H1 (cell line): ENCODE results near the gene YWHAE. TPM values are rescaled to one million over a fixed set of nuclear protein-coding genes. Genes with fewer than 3 reads are reported as not detected.

ENCODE experiments used
- CEBPB ChIP-seq: IDR thresholded peaks from 2 replicates; pipeline ENCODE4 v1.6.1; 2012; ENCODE audit warnings: low read depth, low read length
- EP300 ChIP-seq, 2 experiments: IDR thresholded peaks; 1 replicate in 1 of 2; 2 replicates in 1 of 2; pipeline ENCODE4 v1.6.1; 2011 to 2012; ENCODE audit warnings: low read depth in 2 of 2, low read length in 2 of 2, mild to moderate bottlenecking in 2 of 2, borderline replicate concordance in 1 of 2, inconsistent platforms in 1 of 2, moderate library complexity in 1 of 2
- EZH2 ChIP-seq: fragments of 200-600 bp; sonication (generic); IDR thresholded peaks from 2 replicates; pipeline ENCODE4 v1.7.1; 2012; ENCODE audit warnings: low read depth, mild to moderate bottlenecking, moderate library complexity, low read length, inconsistent platforms; ENCODE audit not compliant: severe bottlenecking
- HDAC2 ChIP-seq, 2 experiments: fragments of 300-600 bp in 1 of 2; sonication (generic) in 1 of 2; IDR thresholded peaks; 2 replicates each; pipeline ENCODE4 v1.6.1; 2011 to 2012; ENCODE audit warnings: low read depth in 2 of 2, low read length in 2 of 2, mild to moderate bottlenecking in 2 of 2, moderate library complexity in 2 of 2, borderline replicate concordance in 1 of 2, inconsistent platforms in 1 of 2
- KDM5A ChIP-seq: fragments of 200-600 bp; IDR thresholded peaks from 2 replicates; pipeline ENCODE4 v1.7.1; 2012; ENCODE audit warnings: mild to moderate bottlenecking, low read length, inconsistent platforms, mixed read lengths
- RAD21 ChIP-seq, 2 experiments: IDR thresholded peaks in 1 of 2; conservative IDR thresholded peaks in 1 of 2; 2 replicates each; pipeline ENCODE4 v1.6.1; 2011; ENCODE audit warnings: low read depth in 2 of 2, low read length in 2 of 2, improper control_type of control experiment in 1 of 2, inconsistent platforms in 1 of 2, mild to moderate bottlenecking in 1 of 2, moderate library complexity in 1 of 2
- TBP ChIP-seq: IDR thresholded peaks from 2 replicates; pipeline ENCODE4 v1.6.1; 2011; ENCODE audit warnings: low read depth, low read length, improper control_type of control experiment
- polyA plus RNA-seq, 7 experiments: library from polyadenylated mRNA; depleted of rRNA in 3 of 7; stranded (reverse) in 5 of 7; unstranded in 2 of 7; fragments of >200 nt in 5 of 7; fragments of 200-250 nt in 2 of 7; gene quantifications; 1 replicate in 5 of 7; 2 replicates in 1 of 7; 4 replicates in 1 of 7; pipeline versions ENCODE4 v1.2.1 to v1.2.3, GENCODE V29; 2011 to 2013; ENCODE audit warnings: missing spikeins in 2 of 7, mixed read lengths in 2 of 7
- total RNA-seq: library from RNA; stranded (reverse); fragmentation: NEBNext Ultra II Directional; extraction: Animal tissue kit (Norgen Biotek cat#: 25700); gene quantifications from 2 replicates; pipeline ENCODE4 v1.2.1, GENCODE V29; 2021
- TF ChIP-seq, protein P1 (sequence below), 3 experiments: IDR thresholded peaks; 1 replicate in 2 of 3; 2 replicates in 1 of 3; pipeline versions ENCODE4 v1.5.1 to v1.6.1; 2011; ENCODE audit warnings: low read length in 3 of 3, mild to moderate bottlenecking in 3 of 3, inconsistent platforms in 2 of 3, low read depth in 1 of 3, moderate library complexity in 1 of 3; ENCODE audit not compliant: insufficient read depth in 1 of 3; ENCODE audit errors: control extremely low read depth in 1 of 3

The YWHAE gene
- total and polyA plus RNA-seq, 2 of the 8 experiments (the other 6 are each of a cell fraction or from before 2014, with no cell fraction given): 559 to 1,186 TPM

DNA sequence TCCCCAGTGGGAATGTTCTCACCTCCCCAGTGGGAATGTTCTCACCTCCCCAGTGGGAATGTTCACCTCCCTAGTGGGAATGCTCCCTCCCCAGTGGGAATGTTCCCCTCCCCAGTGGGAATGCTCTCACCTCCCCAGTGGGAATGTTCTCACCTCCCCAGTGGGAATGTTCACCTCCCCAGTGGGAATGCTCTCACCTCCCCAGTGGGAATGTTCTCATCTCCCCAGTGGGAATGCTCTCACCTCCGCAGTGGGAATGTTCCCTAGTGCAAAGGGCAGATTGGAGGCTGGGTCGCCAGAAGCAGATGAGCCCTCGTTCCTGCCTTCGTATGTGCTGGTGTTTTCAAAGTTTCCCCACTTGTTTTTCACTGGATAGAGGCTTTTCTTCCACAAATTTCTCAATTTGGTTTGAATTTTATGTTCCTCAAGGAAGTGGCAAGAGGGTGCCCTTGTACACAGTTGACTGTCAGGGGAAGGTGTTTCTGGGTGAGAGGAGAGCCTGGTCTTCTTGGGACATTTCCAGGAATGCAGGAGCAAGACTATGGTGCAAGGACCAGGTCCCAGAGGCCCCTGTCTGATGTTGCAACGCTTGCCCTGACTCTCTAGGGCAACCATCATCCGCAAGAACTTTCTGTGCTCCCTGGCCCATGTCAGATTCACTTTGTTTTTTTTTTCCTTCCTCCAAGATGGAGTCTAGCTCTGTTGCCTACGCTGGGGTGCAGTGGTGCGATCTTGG, 86.6 kb downstream of the YWHAE start (continued):
- no peak for TF ChIP-seq CEBPB
- no peak for TF ChIP-seq HDAC2 (IDR thresholded peaks at IDR 0.05; ENCODE audit: borderline replicate concordance in 1 of 2, low read depth in 2 of 2, low read length in 2 of 2)
- TF ChIP-seq, protein P1, sequence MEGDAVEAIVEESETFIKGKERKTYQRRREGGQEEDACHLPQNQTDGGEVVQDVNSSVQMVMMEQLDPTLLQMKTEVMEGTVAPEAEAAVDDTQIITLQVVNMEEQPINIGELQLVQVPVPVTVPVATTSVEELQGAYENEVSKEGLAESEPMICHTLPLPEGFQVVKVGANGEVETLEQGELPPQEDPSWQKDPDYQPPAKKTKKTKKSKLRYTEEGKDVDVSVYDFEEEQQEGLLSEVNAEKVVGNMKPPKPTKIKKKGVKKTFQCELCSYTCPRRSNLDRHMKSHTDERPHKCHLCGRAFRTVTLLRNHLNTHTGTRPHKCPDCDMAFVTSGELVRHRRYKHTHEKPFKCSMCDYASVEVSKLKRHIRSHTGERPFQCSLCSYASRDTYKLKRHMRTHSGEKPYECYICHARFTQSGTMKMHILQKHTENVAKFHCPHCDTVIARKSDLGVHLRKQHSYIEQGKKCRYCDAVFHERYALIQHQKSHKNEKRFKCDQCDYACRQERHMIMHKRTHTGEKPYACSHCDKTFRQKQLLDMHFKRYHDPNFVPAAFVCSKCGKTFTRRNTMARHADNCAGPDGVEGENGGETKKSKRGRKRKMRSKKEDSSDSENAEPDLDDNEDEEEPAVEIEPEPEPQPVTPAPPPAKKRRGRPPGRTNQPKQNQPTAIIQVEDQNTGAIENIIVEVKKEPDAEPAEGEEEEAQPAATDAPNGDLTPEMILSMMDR (IDR thresholded peaks at IDR 0.05; ENCODE audit: control extremely low read depth in 1 of 3, insufficient read depth in 1 of 3, low read depth in 1 of 3, low read length in 3 of 3): no peak
- no peak for TF ChIP-seq EZH2
- TF ChIP-seq TBP: no peak
- no peak for TF ChIP-seq EP300 (IDR thresholded peaks at IDR 0.05; ENCODE audit: borderline replicate concordance in 1 of 2, low read depth in 2 of 2, low read length in 2 of 2)
- no peak for TF ChIP-seq KDM5A
- no peak for TF ChIP-seq RAD21 (IDR thresholded peaks at IDR 0.05 in 1 of 2, conservative IDR thresholded peaks at IDR 0.05 in 1 of 2; ENCODE audit: low read depth in 2 of 2, low read length in 2 of 2)
